ENCODE results near the gene LINC00632. TPM values are rescaled to one million over a fixed set of nuclear protein-coding genes. Genes with fewer than 3 reads are reported as not detected.

Gene LINC00632
- total and polyA plus RNA-seq, 12 donors: 2.3 to 94.0 (median 12.9) TPM

DNA sequence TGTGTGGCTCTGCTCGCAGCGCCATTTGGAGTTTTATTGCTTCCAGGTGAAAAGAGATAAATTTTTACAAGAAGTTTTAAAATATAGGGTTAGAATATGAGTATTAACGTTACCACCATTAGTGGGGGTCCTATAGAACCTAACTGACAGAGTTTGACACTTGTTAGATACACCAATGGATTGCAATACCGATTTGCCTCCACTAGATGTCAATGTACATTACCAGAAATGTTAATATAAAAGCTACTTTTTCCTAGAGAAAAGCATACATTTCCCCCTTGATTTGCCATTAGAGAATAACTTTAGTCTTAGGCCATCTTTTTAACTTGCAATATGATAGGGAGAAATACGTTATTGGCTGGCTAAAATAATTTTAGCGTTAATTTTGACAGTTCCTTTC, 108.4 kb downstream of the LINC00632 start:
- DNase-seq: no peak
- intact Hi-C loops (cut with DNase I): no loop called here

DNA sequence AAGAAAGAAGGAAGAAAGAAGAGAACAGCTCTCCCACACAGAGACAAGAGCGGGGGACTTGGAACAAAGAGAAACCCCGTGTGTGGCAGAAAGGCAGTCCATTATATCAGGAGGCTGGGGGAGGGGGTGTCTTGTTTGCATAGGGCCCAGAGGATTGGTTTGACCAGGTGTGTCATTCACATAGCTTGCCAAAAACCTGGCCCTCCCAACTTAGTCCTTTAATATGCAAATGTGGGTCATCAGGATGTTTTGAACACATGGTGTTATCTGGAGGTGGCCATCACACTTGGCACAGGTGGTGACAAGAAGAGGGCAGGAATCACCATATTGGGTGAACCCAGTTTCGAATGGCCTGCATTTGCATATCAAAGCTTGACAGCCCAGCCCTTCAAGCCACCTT, 111.7 kb downstream of the LINC00632 start:
- no peaks in the 10 kb centered on the region for H3K4me1 ChIP-seq (replicated peaks in 1 of 2)
- H3K27me3 ChIP-seq: peaks cover 9% of the 10 kb centered on the region
- H3K27ac ChIP-seq: no peak overlapping the region
- H3K9me3 ChIP-seq (replicated peaks in 1 of 3): no peaks in the 10 kb centered on the region
- TF ChIP-seq, protein P1, sequence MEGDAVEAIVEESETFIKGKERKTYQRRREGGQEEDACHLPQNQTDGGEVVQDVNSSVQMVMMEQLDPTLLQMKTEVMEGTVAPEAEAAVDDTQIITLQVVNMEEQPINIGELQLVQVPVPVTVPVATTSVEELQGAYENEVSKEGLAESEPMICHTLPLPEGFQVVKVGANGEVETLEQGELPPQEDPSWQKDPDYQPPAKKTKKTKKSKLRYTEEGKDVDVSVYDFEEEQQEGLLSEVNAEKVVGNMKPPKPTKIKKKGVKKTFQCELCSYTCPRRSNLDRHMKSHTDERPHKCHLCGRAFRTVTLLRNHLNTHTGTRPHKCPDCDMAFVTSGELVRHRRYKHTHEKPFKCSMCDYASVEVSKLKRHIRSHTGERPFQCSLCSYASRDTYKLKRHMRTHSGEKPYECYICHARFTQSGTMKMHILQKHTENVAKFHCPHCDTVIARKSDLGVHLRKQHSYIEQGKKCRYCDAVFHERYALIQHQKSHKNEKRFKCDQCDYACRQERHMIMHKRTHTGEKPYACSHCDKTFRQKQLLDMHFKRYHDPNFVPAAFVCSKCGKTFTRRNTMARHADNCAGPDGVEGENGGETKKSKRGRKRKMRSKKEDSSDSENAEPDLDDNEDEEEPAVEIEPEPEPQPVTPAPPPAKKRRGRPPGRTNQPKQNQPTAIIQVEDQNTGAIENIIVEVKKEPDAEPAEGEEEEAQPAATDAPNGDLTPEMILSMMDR (IDR thresholded peaks at IDR 0.05): no peak
- no peak for TF ChIP-seq POLR2A (IDR thresholded peaks at IDR 0.05)
- DNase-seq: no peak
- intact Hi-C loops (cut with DNase I): no loop called here
- no peaks in the 10 kb centered on the region for H3K36me3 ChIP-seq (replicated peaks in 1 of 2)
- WGBS, 4 donors: 49 to 77% (median 63%) methylated on average over 2 to 3 of the region's 3 CpGs
- no peak overlapping the region for H3K4me3 ChIP-seq

More for the DNA sequence above, 108.4 kb downstream of the LINC00632 start:
- Histone ChIP-seq H3K4me1 (replicated peaks in 1 of 2) (no peaks in the 10 kb centered on the region), H3K36me3 (replicated peaks in 1 of 2) (no peaks in the 10 kb centered on the region), H3K27ac (no peak overlapping the region), H3K27me3 (no peaks in the 10 kb centered on the region), H3K9me3 (replicated peaks in 1 of 3) (no peaks in the 10 kb centered on the region), H3K4me3 (no peak overlapping the region)
- WGBS, 4 donors: 8 to 33% (median 30%) methylated on average over 4 to 6 of the region's 6 CpGs
- no peak for TF ChIP-seq POLR2A (IDR thresholded peaks at IDR 0.05)
- TF ChIP-seq, protein P1 (IDR thresholded peaks at IDR 0.05): peak in 5 of 6 experiments; percentile 29 to 63 (median 38)

DNA sequence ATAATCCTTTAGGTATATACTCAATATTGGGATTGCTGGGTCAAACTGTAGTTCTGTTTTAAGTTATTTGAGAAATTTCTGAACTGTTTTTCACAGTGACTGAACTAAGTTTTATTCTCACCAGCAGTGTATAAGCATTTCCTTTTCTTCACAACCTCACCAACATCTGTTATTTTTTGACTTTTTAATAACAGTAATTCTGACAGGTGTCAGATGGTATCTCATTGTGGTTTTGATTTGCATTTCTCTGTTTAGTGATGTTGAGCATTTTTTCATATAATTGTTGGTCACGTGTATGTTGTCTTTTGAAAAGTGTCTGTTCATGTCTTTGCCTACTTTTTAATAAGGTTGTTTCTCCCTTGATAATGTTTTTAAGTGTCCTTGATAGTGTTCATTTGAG, 112.6 kb downstream of the LINC00632 start:
- TF ChIP-seq, protein P1 (IDR thresholded peaks at IDR 0.05): no peak
- no peak for TF ChIP-seq POLR2A (IDR thresholded peaks at IDR 0.05)
- H3K9me3 ChIP-seq (replicated peaks in 1 of 3): no peaks in the 10 kb centered on the region
- no peaks in the 10 kb centered on the region for H3K36me3 ChIP-seq (replicated peaks in 1 of 2)
- no peaks in the 10 kb centered on the region for H3K4me1 ChIP-seq (replicated peaks in 1 of 2)
- H3K27ac ChIP-seq: no peak overlapping the region
- DNase-seq: no peak
- H3K4me3 ChIP-seq: no peak overlapping the region
- 43 to 70% (median 63%) methylated on average over 1 of the region's 1 CpG for WGBS, 4 donors
- peaks cover 9% of the 10 kb centered on the region for H3K27me3 ChIP-seq
- intact Hi-C loops (cut with DNase I): no loop called here

DNA sequence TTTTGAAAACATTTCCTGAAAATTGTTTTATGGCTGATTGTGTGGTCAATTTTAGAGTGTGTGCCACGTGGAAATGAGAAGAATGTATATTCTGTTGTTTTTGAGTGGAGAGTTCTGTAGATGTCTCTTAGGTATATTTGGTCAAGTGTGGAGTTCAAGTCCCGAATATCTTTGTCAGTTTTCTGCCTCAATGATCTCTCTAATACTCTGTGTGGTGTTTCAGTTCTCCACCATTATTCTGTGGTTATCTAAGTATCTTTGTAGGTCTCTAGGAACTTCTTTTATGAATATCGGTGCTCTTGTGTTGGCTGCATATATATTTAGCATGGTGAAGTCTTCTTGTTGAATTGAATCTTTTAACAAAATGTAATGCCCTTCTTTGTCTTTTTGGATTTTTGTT, 113.3 kb downstream of the LINC00632 start:
- intact Hi-C loops (cut with DNase I): no loop called here
- no peak for TF ChIP-seq POLR2A (IDR thresholded peaks at IDR 0.05)
- TF ChIP-seq, protein P1 (IDR thresholded peaks at IDR 0.05): no peak
- Histone ChIP-seq H3K4me1 (replicated peaks in 1 of 2) (no peaks in the 10 kb centered on the region), H3K27me3 (peaks cover 9% of the 10 kb centered on the region), H3K9me3 (replicated peaks in 1 of 3) (no peaks in the 10 kb centered on the region), H3K36me3 (replicated peaks in 1 of 2) (no peaks in the 10 kb centered on the region), H3K4me3 (no peak overlapping the region), H3K27ac (no peak overlapping the region)
- WGBS, 4 donors: 42 to 64% (median 61%) methylated on average over 3 of the region's 3 CpGs
- no peak for DNase-seq

Measured in adrenal gland (tissue), 12 donors.